HepG2 (cell line): ENCODE results near the gene UNC50. TPM values are rescaled to one million over a fixed set of nuclear protein-coding genes. Genes with fewer than 3 reads are reported as not detected.

ENCODE experiments used
- CCDC6 ChIP-seq: sonication (generic); formaldehyde crosslinking; IDR thresholded peaks from 2 replicates; pipeline ENCODE4 v1.8.1; 2022; ENCODE audit warnings: mild to moderate bottlenecking, missing genetic modification reagents, moderate library complexity
- FOXA1 ChIP-seq, 2 experiments: fragments of 450-650 bp in 1 of 2; sonication (generic) in 1 of 2; formaldehyde crosslinking in 1 of 2; IDR thresholded peaks; 2 replicates each; pipeline versions ENCODE4 v1.4.0 to v1.6.1; 2016 to 2020; ENCODE audit warnings: missing genetic modification reagents in 1 of 2
- FOXJ3 ChIP-seq: sonication (generic); formaldehyde crosslinking; IDR thresholded peaks from 2 replicates; pipeline ENCODE4 v1.4.0; 2020; ENCODE audit warnings: missing genetic modification reagents, mild to moderate bottlenecking, borderline replicate concordance
- HHEX ChIP-seq: IDR thresholded peaks from 2 replicates; pipeline ENCODE4 v1.6.1; 2016; ENCODE audit warnings: control low read depth
- HNRNPK ChIP-seq: fragments of 200-400 bp; formaldehyde crosslinking; IDR thresholded peaks from 2 replicates; pipeline ENCODE4 v1.6.1; 2018; ENCODE audit warnings: low read length, low read depth, moderate library complexity, mild to moderate bottlenecking; ENCODE audit not compliant: poor library complexity, severe bottlenecking
- POLR2A ChIP-seq, 2 experiments: IDR thresholded peaks; 2 replicates each; pipeline ENCODE4 v1.6.1; 2011; ENCODE audit warnings: low read depth in 2 of 2, low read length in 2 of 2, mild to moderate bottlenecking in 1 of 2, moderate library complexity in 1 of 2; ENCODE audit not compliant: insufficient read depth in 1 of 2
- RARA ChIP-seq: IDR thresholded peaks from 2 replicates; pipeline ENCODE4 v1.6.1; 2016; ENCODE audit warnings: missing genetic modification reagents, missing compliant biosample characterization
- XBP1 ChIP-seq: sonication (generic); formaldehyde crosslinking; IDR thresholded peaks from 2 replicates; pipeline ENCODE4 v1.5.0; 2020; ENCODE audit warnings: missing genetic modification reagents
- ZNF543 ChIP-seq: sonication (generic); formaldehyde crosslinking; IDR thresholded peaks from 2 replicates; pipeline ENCODE4 v1.4.0; 2020; ENCODE audit warnings: mild to moderate bottlenecking, missing genetic modification reagents
- polyA plus RNA-seq, 8 experiments: library from polyadenylated mRNA; depleted of rRNA in 3 of 8; stranded (reverse) in 7 of 8; unstranded in 1 of 8; fragments of >200 nt; fragmentation: Illumina TruSeq in 4 of 8; extraction: Trizol in 4 of 8; gene quantifications; 2 replicates each; pipeline versions ENCODE4 v1.2.1 to v1.2.3, GENCODE V29; 2011 to 2016; ENCODE audit warnings: low read depth in 4 of 8, missing spikeins in 1 of 8, mixed read lengths in 1 of 8; ENCODE audit not compliant: insufficient read depth in 1 of 8
- total RNA-seq, 5 experiments: library from RNA; depleted of rRNA; stranded (reverse); fragments of >200 nt; fragmentation: Illumina TruSeq; extraction: Trizol; gene quantifications; 2 replicates each; pipeline ENCODE4 v1.2.3, GENCODE V29; 2016; ENCODE audit warnings: low read depth in 1 of 5
- TF ChIP-seq, protein P1 (sequence below): sonication (generic); formaldehyde crosslinking; IDR thresholded peaks from 2 replicates; pipeline ENCODE4 v1.5.1; 2020; ENCODE audit warnings: mild to moderate bottlenecking, missing genetic modification reagents, moderate library complexity
- TF ChIP-seq, protein P2 (sequence below): sonication (generic); formaldehyde crosslinking; IDR thresholded peaks from 2 replicates; pipeline ENCODE4 v1.5.0; 2020; ENCODE audit warnings: mild to moderate bottlenecking, missing genetic modification reagents, borderline replicate concordance
- TF ChIP-seq, protein P3 (sequence below): sonication (generic); formaldehyde crosslinking; IDR thresholded peaks from 2 replicates; pipeline ENCODE4 v1.4.0; 2020; ENCODE audit warnings: mild to moderate bottlenecking, missing genetic modification reagents, borderline replicate concordance

The UNC50 gene
- total and polyA plus RNA-seq, 2 of the 13 experiments (the other 11 are each of a cell fraction or from before 2014, with no cell fraction given), result 92.6 to 95.6 TPM

DNA sequence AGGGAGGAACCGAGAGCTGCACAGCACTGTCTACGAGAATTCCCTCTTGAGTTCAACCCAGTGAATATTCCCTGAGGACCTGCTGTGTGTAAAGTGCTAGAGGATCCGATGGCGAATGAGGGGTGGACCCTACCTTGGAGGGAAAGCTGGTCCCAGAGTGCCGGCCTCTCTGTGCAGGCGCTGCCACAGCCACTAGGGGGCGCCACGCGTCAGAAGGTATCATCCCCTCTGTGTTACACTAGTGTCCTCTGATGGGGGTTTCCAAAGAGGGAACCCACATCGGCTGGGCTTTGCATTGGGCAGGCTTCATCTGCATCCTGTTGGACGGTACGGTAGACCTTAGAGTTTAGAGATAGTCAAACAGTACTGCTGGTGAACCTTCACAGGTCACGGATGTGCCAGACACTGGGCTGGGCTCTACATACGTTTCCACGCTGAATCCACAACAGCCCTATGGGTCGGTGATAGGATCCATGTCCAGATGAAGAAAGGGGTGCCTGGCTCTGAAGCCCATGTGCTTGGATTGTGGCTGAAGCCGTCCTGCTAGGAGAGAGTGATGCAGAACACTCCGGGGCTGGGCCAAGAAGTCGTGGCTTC is 39.1 kb upstream of the UNC50 start (continued):
- TF ChIP-seq CCDC6 (CRISPR knock-in tag), result no peak
- TF ChIP-seq, protein P1, sequence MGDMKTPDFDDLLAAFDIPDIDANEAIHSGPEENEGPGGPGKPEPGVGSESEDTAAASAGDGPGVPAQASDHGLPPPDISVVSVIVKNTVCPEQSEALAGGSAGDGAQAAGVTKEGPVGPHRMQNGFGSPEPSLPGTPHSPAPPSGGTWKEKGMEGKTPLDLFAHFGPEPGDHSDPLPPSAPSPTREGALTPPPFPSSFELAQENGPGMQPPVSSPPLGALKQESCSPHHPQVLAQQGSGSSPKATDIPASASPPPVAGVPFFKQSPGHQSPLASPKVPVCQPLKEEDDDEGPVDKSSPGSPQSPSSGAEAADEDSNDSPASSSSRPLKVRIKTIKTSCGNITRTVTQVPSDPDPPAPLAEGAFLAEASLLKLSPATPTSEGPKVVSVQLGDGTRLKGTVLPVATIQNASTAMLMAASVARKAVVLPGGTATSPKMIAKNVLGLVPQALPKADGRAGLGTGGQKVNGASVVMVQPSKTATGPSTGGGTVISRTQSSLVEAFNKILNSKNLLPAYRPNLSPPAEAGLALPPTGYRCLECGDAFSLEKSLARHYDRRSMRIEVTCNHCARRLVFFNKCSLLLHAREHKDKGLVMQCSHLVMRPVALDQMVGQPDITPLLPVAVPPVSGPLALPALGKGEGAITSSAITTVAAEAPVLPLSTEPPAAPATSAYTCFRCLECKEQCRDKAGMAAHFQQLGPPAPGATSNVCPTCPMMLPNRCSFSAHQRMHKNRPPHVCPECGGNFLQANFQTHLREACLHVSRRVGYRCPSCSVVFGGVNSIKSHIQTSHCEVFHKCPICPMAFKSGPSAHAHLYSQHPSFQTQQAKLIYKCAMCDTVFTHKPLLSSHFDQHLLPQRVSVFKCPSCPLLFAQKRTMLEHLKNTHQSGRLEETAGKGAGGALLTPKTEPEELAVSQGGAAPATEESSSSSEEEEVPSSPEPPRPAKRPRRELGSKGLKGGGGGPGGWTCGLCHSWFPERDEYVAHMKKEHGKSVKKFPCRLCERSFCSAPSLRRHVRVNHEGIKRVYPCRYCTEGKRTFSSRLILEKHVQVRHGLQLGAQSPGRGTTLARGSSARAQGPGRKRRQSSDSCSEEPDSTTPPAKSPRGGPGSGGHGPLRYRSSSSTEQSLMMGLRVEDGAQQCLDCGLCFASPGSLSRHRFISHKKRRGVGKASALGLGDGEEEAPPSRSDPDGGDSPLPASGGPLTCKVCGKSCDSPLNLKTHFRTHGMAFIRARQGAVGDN, result peak; percentile 34
- no peak for TF ChIP-seq HHEX
- no peak for TF ChIP-seq ZNF543 (CRISPR knock-in tag)
- TF ChIP-seq FOXA1 (IDR thresholded peaks at IDR 0.05), result no peak
- no peak for TF ChIP-seq FOXA1 (CRISPR knock-in tag; IDR thresholded peaks at IDR 0.05)
- TF ChIP-seq, protein P2, sequence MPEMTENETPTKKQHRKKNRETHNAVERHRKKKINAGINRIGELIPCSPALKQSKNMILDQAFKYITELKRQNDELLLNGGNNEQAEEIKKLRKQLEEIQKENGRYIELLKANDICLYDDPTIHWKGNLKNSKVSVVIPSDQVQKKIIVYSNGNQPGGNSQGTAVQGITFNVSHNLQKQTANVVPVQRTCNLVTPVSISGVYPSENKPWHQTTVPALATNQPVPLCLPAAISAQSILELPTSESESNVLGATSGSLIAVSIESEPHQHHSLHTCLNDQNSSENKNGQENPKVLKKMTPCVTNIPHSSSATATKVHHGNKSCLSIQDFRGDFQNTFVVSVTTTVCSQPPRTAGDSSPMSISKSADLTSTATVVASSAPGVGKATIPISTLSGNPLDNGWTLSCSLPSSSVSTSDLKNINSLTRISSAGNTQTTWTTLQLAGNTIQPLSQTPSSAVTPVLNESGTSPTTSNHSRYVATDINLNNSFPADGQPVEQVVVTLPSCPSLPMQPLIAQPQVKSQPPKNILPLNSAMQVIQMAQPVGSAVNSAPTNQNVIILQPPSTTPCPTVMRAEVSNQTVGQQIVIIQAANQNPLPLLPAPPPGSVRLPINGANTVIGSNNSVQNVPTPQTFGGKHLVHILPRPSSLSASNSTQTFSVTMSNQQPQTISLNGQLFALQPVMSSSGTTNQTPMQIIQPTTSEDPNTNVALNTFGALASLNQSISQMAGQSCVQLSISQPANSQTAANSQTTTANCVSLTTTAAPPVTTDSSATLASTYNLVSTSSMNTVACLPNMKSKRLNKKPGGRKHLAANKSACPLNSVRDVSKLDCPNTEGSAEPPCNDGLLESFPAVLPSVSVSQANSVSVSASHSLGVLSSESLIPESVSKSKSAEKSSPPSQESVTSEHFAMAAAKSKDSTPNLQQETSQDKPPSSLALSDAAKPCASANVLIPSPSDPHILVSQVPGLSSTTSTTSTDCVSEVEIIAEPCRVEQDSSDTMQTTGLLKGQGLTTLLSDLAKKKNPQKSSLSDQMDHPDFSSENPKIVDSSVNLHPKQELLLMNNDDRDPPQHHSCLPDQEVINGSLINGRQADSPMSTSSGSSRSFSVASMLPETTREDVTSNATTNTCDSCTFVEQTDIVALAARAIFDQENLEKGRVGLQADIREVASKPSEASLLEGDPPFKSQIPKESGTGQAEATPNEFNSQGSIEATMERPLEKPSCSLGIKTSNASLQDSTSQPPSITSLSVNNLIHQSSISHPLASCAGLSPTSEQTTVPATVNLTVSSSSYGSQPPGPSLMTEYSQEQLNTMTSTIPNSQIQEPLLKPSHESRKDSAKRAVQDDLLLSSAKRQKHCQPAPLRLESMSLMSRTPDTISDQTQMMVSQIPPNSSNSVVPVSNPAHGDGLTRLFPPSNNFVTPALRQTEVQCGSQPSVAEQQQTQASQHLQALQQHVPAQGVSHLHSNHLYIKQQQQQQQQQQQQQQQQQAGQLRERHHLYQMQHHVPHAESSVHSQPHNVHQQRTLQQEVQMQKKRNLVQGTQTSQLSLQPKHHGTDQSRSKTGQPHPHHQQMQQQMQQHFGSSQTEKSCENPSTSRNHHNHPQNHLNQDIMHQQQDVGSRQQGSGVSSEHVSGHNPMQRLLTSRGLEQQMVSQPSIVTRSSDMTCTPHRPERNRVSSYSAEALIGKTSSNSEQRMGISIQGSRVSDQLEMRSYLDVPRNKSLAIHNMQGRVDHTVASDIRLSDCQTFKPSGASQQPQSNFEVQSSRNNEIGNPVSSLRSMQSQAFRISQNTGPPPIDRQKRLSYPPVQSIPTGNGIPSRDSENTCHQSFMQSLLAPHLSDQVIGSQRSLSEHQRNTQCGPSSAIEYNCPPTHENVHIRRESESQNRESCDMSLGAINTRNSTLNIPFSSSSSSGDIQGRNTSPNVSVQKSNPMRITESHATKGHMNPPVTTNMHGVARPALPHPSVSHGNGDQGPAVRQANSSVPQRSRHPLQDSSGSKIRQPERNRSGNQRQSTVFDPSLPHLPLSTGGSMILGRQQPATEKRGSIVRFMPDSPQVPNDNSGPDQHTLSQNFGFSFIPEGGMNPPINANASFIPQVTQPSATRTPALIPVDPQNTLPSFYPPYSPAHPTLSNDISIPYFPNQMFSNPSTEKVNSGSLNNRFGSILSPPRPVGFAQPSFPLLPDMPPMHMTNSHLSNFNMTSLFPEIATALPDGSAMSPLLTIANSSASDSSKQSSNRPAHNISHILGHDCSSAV, result no peak
- TF ChIP-seq FOXJ3 (CRISPR knock-in tag), result no peak
- TF ChIP-seq, protein P3, sequence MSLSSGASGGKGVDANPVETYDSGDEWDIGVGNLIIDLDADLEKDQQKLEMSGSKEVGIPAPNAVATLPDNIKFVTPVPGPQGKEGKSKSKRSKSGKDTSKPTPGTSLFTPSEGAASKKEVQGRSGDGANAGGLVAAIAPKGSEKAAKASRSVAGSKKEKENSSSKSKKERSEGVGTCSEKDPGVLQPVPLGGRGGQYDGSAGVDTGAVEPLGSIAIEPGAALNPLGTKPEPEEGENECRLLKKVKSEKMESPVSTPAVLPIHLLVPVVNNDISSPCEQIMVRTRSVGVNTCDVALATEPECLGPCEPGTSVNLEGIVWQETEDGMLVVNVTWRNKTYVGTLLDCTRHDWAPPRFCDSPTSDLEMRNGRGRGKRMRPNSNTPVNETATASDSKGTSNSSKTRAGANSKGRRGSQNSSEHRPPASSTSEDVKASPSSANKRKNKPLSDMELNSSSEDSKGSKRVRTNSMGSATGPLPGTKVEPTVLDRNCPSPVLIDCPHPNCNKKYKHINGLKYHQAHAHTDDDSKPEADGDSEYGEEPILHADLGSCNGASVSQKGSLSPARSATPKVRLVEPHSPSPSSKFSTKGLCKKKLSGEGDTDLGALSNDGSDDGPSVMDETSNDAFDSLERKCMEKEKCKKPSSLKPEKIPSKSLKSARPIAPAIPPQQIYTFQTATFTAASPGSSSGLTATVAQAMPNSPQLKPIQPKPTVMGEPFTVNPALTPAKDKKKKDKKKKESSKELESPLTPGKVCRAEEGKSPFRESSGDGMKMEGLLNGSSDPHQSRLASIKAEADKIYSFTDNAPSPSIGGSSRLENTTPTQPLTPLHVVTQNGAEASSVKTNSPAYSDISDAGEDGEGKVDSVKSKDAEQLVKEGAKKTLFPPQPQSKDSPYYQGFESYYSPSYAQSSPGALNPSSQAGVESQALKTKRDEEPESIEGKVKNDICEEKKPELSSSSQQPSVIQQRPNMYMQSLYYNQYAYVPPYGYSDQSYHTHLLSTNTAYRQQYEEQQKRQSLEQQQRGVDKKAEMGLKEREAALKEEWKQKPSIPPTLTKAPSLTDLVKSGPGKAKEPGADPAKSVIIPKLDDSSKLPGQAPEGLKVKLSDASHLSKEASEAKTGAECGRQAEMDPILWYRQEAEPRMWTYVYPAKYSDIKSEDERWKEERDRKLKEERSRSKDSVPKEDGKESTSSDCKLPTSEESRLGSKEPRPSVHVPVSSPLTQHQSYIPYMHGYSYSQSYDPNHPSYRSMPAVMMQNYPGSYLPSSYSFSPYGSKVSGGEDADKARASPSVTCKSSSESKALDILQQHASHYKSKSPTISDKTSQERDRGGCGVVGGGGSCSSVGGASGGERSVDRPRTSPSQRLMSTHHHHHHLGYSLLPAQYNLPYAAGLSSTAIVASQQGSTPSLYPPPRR (CRISPR knock-in tag), result no peak
- no peak for TF ChIP-seq RARA
- TF ChIP-seq HNRNPK, result no peak
- TF ChIP-seq XBP1 (CRISPR knock-in tag), result no peak
- TF ChIP-seq POLR2A (IDR thresholded peaks at IDR 0.05; ENCODE audit: insufficient read depth in 1 of 2, low read depth in 2 of 2, low read length in 2 of 2), result no peak
